ENCODE results near the gene TLE3.
A peak's percentile ranks its signal among the peaks of the same experiment; 100 is the strongest.
"Not testable (repeated sequence)": the region's sequence is repeated elsewhere in the genome, so short reads cannot be mapped to it uniquely, and the experiment has no call there.

Gene TLE3

DNA sequence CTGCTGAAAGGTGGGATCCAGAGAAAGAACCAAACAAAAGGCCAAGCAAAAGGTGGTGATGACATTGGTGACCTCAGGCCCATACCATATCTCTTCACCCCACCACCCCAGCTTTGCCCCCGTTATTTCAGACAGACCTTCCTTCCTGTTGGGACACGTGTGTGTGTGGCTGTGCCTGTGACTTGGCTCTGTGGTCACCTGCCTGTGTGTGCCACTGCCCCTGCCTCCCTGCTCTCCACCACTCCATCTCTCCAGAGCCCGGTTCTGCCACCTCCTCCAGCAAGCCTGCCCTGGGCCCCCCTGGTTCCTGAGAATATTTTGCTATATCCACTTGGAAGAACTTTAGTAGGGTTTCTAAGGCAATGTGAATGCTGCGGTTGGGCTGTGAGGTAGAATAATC lies 28.6 kb upstream of the TLE3 start:
- no peak for DNase-seq (ENCODE audit: low read depth in 3 of 3)

DNA sequence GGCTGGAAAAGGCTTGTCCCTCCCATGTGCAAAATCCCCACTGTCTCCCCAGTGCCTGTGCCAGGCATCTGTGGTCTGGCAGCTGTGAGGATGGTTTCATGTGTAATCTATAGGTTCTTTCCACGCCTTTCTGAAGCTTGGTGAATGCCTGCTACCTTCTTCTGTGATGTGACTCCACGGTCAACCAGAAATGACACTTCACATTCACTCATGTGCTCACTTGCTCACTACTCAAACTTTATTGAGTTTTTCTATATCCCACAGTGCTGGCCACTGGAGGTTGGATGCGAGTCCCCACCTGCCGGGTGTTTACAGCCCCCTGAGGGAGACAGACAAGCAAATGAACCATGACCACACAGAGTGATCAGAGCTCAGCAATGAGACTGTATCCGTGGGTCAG lies 27.9 kb upstream of the TLE3 start:
- DNase-seq (ENCODE audit: low read depth in 3 of 3) = no peak

DNA sequence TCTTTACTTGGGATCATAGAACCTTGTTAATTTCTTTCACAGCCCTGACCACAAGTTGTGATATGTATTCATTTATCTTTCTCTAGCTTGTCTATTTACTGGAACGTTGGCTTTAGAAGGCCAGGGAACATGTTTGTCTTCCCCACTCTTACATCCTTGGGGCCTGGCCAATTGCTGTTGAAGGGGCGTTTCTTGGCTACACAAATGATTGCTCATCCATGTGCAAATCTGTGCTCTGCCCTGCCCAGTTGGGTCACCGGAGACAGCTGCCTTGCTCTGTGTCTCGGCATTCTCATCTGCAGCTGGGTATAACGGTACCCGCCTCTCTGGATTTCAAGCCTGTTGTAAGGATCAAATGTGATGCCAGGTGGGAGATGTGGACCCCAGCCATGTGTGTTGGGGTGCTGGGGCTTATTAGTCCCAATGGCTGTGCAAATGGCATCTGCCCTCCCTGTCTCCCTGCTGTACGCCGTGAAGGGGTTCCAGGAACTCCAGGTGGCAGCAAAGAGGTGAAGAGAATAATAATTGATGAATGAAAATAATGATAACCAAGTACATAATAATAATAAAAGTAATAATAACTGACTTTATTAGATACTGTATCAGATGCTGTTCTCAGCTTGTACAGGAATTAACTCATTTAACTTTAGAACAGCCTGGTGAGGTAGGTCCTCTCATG lies 24.0 kb upstream of the TLE3 start:
- no peak for DNase-seq (ENCODE audit: low read depth in 3 of 3)

DNA sequence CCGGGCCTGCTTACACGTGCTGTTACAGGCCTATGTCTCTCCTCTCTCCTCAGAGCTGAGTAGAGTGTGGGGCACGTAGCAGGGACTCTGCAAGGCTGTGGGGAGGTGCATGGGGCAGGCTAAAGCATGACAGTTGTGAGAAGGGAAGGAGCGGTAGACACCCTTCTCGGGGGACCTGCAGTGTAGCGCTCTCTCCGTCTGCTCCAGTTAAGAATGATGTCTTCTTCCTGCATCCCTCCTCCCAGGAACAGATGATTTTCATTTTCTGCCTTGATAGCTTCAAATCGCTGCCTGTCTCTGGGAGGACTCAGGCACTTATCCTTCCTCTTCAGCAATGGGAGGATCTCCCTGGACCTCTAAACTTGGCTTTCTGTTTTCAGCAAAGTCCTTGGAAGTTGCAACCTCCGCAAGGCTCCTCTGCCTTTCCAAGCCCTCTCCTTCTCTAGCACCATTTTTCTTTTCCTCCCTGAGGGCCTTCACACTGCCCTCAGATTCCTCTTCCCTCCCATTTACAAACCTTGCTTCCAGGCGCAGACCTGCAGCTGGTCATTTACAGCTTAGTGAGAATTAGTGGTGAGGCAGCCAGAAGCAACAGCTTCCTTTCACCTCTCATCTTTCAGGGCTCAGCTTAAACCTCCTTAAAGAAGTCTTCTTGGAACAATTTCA lies 23.4 kb upstream of the TLE3 start:
- no peak for DNase-seq (ENCODE audit: low read depth in 3 of 3)

DNA sequence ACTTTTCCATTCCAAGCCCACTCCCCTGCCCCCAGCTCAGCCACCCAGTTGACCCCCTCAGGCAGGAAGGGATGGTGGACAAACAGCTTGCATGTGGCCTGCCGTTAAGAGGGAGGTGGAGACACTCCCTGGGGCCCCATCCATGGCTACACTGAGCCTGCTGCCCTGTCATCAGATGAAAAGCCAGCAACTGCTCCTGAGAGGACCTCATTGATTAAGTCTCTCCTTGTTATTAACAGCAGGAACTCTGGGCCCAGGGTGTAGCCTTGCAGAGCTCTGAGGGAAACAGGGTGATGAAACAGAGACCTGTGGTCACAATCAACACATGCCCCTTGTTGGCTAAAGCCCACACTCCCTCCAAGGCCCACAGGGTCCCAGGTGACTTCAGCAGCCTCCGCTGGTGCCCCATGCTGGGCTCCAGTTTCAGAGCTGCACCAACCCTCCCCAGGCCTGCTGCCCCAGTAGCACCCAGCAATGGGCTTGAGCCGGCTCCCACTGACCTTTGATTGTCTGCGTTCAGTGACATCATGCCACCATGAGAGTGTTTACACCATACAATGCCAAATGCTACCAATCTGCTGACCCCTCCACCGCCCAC lies 22.3 kb upstream of the TLE3 start:
- no peak for DNase-seq (ENCODE audit: low read depth in 3 of 3)

DNA sequence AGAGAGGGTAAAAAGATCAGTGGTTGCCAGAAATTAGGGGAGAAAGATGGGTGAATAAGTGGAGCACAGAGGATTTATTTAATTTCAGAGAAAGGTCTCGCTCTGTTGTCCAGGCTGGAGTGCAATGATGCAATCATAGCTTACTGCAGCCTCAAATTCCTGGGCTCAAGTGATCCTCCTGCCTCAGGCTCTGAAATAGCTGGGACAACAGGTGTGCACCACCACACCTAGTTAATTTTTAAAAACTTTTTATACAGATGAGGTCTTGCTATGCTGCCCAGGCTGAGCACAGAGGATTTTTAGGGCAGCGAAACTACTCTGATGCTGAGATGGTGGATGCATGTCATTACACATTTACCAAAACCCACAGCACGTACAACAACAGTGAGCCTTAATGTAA lies 20.9 kb upstream of the TLE3 start:
- no peak for DNase-seq (ENCODE audit: low read depth in 3 of 3)

DNA sequence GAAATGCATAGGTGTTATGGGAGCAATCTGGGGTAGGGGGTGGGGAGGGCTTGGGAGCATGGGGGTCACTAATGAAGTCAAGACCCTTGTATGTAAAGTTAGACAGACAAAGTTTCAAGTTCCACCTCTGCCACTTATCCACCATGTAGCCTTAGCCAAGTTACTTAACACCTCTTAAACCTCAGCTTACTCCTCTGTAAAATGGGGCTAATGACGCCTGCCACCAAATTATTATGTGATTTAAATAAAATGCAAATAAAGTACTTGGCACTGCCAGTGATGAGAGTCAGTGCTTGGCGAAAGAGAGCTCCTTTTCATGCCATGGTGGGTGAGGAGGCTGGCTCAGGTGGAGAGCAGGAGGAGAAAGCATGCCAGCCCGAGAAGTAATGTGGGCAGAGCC lies 18.6 kb upstream of the TLE3 start:
- no peak for DNase-seq (ENCODE audit: low read depth in 3 of 3)

DNA sequence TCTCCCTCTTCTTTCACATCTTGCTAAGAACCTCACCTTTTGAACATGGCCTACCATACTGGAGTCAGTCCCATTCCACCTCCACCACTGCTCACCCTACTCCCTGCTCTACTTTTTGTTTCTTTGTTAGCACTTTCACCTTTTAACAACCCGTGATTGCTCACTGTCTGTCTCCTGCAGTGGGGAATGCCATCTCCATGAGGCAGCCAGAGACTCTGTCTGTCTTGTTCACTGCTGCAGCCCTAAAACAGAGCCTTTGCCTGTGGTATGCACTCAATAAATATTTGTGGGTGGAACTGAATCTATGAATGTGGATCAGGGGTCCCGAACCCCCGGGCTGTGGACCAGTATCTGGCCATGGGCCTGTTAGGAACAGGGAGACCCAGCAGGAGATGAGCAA lies 16.5 kb upstream of the TLE3 start:
- DNase-seq (ENCODE audit: low read depth in 3 of 3) = no peak

DNA sequence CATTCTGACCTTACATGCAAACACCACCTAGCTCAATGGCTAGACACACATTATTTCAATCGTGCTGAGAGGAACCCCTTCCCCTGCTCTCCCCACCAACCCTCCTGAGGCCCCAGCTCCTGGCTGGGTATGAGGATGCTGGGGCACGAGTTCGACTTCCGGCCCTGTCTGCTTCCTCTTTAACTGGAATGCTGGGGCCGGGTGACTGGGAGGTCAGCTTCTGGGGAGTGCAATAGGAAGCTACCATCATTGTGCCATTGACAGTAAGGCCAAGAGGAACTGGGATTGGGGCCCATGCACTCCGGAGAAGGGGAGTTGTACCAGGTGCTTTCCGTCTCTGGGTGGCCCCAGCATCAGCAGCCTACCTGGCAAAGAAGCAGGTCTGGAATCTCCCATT lies 15.6 kb upstream of the TLE3 start:
- DNase-seq (ENCODE audit: low read depth in 3 of 3) = no peak

DNA sequence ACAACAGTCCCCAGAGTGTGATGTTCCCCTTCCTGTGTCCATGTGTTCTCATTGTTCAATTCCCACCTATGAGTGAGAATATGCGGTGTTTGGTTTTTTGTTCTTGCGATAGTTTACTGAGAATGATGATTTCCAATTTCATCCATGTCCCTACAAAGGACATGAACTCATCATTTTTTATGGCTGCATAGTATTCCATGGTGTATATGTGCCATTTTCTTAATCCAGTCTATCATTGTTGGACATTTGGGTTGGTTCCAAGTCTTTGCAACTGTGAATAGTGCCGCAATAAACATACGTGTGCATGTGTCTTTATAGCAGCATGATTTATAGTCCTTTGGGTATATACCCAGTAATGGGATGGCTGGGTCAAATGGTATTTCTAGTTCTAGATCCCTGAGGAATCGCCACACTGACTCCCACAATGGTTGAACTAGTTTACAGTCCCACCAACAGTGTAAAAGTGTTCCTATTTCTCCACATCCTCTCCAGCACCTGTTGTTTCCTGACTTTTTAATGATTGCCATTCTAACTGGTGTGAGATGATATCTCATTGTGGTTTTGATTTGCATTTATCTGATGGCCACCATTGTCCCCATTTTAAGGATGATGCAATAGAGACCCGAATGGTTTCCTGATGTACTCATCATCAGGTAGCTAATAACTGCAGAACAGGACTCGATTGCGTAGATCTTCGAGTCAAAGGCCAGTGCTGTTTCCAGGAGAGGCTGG lies 15.0 kb upstream of the TLE3 start:
- DNase-seq (ENCODE audit: low read depth in 3 of 3) = not testable (repeated sequence)

DNA sequence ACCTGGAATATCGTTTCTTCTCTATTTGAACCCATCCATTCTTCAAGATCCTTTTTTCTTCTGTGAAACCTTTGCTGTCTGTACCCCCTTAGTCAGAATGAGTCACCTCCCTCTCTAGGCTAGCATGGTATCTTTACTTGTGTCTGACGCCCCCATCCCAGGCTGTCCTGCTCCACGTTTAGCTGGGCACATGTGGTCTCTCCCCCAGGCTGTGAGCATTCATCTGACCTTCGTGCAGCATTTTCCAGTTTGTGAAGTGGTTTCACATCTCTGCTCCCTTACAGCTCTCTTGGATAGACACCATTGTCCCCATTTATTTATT lies 14.3 kb upstream of the TLE3 start:
- DNase-seq (ENCODE audit: low read depth in 3 of 3) = no peak

DNA sequence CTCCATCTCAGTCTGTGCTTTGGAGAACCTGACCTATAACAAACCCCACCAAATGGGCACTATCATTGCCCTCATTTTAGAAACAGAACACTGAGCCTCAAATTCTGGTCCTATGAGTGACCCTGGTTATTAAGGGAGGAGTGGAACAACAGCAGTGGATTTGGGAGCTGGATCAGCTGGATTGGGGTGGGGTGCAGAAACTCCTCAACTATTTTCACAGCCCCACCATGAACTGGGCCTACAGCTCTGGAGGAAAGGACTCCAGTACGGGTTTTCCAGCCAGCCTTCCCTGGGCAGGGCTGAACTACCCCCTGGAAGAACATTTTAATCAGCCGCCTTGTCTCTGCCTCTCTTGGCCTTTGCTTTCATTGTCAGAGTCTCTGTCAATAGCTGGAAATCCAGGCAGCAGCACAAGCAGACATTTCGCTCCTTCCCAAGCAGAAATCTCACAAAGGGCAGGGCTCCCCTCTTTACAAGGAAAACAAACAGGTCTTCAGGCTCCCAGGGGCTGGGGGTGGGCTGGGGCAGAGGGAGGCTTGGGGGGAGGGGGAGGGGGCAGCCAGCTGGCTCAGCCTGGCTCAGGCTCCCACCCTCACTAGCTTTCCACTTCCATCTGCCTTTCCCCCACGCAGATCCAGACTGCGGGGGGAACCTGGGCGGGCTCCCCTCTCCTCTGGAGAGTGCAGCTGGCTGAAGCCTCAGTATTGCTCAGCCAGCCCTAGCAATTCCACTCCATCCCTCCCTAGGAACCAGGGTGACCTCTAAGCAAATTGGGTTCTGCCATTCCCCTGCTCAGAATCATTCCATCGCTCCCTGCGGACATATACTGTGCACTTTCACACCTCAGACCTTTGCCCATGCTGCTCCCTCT lies 13.7 kb upstream of the TLE3 start:
- DNase-seq (ENCODE audit: low read depth in 3 of 3) = no peak

DNA sequence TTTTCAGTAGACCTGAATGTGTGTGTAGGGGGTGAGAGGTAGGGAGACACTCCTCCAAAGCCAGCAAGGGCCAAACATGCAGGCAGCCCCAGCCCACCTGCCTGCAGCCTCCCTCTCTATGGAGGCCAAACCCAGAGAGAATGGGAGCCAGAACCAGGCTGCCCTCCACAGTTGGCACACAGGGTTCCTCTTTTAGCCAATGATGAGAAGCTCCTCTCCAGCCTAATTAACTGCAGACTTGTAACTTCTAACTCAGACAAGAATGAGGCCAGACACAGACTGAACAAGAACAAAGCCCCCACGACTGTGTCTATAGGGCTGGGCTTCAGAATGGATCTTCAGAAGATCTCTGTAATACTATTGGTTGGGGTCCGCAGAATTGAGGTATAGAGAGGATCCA lies 12.3 kb upstream of the TLE3 start:
- DNase-seq (ENCODE audit: low read depth in 3 of 3) = no peak

DNA sequence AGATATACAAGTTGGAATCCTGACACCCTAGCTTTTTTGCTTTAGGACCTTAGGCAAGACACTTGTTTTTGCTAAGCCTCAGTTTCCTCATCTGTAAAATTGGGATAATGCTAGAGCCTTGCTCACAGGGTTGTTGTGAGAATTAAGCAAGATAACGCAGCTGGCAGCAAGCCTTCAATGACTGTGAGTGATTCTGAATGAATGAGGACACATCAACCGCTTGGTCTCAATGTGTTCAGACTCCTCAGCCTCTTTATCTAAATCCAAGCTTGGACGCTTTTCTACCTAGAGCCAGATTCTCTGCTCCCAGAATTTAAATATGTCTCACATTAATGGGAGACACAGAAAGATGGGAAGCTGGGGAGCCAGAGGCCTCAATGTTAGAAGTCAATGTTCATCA lies 11.8 kb upstream of the TLE3 start:
- DNase-seq (ENCODE audit: low read depth in 3 of 3) = no peak

DNA sequence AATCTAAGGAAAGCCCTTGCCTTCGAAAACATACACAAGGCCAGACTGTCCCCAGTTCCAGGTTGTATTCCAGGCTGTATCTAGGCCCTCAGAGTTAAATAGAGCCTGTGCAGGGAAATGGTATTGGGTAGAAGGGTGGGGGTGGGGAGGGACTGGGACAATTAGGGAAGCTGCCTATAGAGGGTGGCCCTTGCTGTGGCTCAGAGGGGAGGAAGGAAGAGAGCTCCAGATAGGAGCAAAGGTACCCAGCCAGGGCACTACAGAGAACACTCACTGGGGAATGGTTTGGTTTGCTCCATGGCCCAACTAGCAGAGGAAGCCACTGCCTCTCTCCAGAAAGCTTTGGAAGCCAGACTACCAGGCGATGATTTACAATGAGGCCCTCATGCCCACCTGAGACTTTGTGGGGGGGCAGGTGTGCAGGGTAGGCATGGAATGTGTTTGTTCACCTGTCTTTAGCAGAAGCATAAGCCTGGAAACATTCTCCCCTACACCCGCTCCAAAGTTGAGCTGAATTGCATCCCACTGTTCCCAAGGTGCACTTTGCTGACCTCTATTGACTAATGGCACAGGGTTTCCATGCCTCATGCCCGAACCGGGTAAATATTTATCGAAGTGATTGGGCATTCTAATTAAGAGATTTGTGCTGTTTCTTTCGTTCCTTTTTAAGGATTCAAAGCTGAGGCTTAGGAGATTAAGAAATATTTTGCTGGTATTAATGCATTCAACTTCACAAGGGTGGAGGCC lies 6.3 kb upstream of the TLE3 start:
- DNase-seq (ENCODE audit: low read depth in 3 of 3) = no peak

DNA sequence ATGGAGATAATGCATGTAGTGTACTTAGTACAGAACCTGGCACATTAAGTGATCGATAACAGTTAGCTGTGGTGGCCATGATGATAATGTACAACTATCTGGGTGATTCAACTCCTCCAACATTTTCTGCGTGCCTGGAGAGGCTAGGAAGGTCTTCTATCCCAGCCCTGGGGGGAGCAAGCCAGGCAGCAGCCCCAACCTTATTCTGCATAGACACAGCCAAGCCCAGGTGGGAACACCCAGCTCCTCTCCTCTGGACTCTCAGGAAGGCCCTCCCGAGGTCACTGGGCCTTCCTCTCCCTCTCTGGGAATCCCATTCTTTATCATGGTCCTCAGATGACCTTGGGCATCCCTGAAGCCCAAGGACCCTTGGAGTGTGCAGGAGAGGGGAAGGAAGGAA lies 5.1 kb upstream of the TLE3 start:
- DNase-seq (ENCODE audit: low read depth in 3 of 3) = no peak

DNA sequence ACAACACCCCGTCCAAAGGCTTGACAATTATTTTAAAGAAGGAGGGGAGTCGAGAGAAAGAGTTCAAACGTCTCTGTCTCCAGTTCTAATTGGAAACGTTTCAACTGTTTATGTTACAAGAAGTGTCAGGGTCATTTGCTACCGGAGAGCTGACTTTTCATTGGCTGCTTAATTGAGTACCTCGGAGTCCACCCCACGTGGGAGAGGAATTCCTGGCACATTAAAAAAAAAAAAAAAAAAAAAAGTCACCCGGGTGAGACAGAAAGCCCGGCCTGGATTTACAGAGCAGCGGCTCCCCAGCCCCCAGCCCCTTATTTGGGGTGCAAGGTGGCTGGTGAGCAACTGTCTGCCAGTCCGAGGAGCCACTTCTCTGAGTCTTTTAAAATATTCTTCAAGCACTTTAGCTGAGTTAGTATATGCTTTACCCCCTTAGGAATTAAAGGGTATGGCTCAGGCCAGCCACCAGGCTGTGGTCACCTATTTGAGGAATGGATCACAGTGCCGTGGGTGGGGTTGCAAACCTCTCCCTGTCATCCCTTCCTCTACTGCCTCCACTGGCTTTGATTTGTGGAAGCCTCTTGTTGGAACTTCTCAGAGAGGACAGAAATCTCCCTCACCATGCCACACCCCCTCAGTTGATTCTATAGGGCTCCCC lies 3.9 kb upstream of the TLE3 start:
- DNase-seq (ENCODE audit: low read depth in 3 of 3) = no peak

DNA sequence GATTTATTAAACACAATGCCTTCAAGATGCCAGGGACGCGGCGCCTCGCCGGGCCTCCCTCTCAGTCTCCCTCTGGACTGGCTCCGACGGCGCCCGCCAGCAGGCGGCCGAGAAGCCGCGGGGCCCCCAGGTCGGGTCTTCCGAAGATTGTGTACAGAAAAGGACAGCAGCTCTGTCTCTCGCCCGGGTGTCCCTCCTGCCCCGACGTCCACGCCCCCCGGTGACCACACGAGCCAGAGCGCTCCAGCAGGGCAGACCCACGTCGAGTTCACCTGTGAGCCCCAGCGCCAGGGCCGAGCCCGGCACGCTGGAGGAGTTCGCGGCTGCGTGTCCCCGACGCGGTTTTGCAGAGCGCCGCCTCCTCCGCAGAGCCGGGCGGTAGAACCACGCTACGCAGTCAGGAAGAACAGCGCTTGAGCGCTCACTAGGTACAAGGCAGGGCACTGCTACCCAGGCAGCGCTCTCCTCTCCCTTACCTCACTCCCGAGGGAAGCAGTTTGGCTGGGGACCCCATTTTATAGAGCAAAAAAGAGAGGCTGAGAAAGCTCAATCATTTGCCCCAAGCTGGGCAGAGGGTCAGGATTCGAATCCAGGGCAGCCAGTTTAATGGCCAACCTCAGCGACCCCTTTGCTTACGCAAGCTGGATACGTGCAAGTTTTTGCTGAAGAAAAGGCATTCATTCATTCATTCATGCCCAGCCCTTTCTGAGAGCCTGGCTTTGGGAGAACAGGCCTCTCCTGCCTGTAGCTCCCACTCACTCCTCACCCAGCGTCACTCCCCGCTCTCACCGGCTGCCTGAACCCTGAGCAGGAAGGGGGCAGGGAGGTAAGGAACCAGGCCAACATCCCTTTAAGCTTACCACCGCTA lies 3.0 kb upstream of the TLE3 start:
- peak; percentile 42 to 52 (median 46) for DNase-seq (ENCODE audit: low read depth in 3 of 3)

DNA sequence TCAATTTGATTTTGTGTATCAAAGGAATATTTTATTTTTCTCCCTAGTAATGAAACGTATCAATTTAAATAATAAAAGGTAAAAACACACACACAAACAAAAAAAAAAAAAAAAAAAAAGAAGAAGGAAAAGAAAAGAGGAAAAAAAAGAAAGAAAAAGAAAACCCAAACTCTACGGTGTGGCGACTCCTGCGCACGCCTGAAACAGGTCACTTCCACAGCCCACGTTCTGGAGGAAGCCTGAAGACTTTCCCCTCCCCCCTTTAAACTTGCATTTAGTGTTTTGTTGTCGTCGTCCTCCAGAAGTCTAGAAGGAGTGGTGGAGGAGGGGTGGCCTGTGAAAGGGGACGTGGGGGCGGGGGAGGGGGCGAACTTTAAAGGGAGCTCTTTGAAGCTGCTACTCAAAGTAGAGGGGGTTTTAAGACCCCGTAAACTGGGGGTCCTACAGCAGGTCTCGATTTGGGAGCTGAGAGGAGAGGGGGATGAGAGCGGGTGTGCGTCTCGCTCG lies 2.3 kb upstream of the TLE3 start:
- no peak for DNase-seq (ENCODE audit: low read depth in 3 of 3)
